WTC11 (cell line): ENCODE measurements around the gene ARHGEF37. TPM values are rescaled to one million over a fixed set of nuclear protein-coding genes. Genes with fewer than 3 reads are reported as not detected.

Source experiments
- ATAC-seq: fragments of 200-7000 bp; cut with Tn5 transposase; 2 replicates; pipeline ENCODE4 v1.10.0; 2021; ENCODE audit warnings: mild to moderate bottlenecking, moderate library complexity
- CTCF ChIA-PET: fragments of 300-600 bp; sonication (Branson Sonifier 250); formaldehyde crosslinking; loops from one replicate; lab custom pipeline; 2021; ENCODE audit warnings: antibody characterized with exemption; lab: Charles Lee
- POLR2A ChIA-PET: fragments of 350-600 bp; sonication (Branson Sonifier 250); formaldehyde crosslinking; loops from one replicate; lab custom pipeline; 2021; ENCODE audit warnings: antibody characterized with exemption; lab: Charles Lee
- DNase-seq: peaks from one replicate; pipeline ENCODE4 v3.0.0; 2021; ENCODE audit warnings: low spot score
- H3K27ac Mint-ChIP-seq: 2 replicates; pipeline ENCODE4 v1.8.0; 2021; ENCODE audit warnings: mixed read lengths
- H3K27me3 Mint-ChIP-seq: 2 replicates; pipeline ENCODE4 v1.8.0; 2021; ENCODE audit warnings: low read depth, mild to moderate bottlenecking, moderate library complexity, mixed read lengths
- H3K36me3 Mint-ChIP-seq: 2 replicates; pipeline ENCODE4 v1.8.0; 2021; ENCODE audit warnings: mixed read lengths
- H3K4me1 Mint-ChIP-seq: 2 replicates; pipeline ENCODE4 v1.8.0; 2022; ENCODE audit warnings: mixed read lengths
- H3K4me3 Mint-ChIP-seq: 2 replicates; pipeline ENCODE4 v1.8.0; 2021; ENCODE audit warnings: mild to moderate bottlenecking, moderate library complexity, mixed read lengths
- H3K9me3 Mint-ChIP-seq: 2 replicates; pipeline ENCODE4 v1.8.0; 2021; ENCODE audit warnings: mixed read lengths
- ATF1 ChIP-seq: sonication (generic); formaldehyde crosslinking; IDR thresholded peaks from 2 replicates; pipeline ENCODE4 v1.8.1; 2023; ENCODE audit warnings: mild to moderate bottlenecking, moderate library complexity, missing genetic modification reagents
- ATF2 ChIP-seq: sonication (generic); formaldehyde crosslinking; IDR thresholded peaks from 2 replicates; pipeline ENCODE4 v1.8.1; 2022; ENCODE audit warnings: low read depth, missing genetic modification reagents, borderline replicate concordance
- CDX4 ChIP-seq: fragments of 250-450 bp; sonication (Bioruptor Pico); IDR thresholded peaks from 2 replicates; pipeline ENCODE4 v1.9.0; 2021; ENCODE audit warnings: moderate library complexity, mild to moderate bottlenecking, inconsistent platforms, borderline replicate concordance
- CREB1 ChIP-seq: sonication (generic); formaldehyde crosslinking; IDR thresholded peaks from 2 replicates; pipeline ENCODE4 v1.8.0; 2023; ENCODE audit warnings: mild to moderate bottlenecking, missing genetic modification reagents
- ETV6 ChIP-seq: sonication (generic); formaldehyde crosslinking; IDR thresholded peaks from 2 replicates; pipeline ENCODE4 v1.8.1; 2022; ENCODE audit warnings: mild to moderate bottlenecking, missing genetic modification reagents
- FOXK1 ChIP-seq: sonication (generic); formaldehyde crosslinking; IDR thresholded peaks from 2 replicates; pipeline ENCODE4 v1.8.0; 2022; ENCODE audit warnings: mild to moderate bottlenecking, moderate library complexity, missing genetic modification reagents
- HMGA2 ChIP-seq: fragments of 250-450 bp; sonication (Bioruptor Pico); IDR thresholded peaks from 2 replicates; pipeline ENCODE4 v1.4.0; 2021; ENCODE audit warnings: mild to moderate bottlenecking, moderate library complexity
- JAZF1 ChIP-seq: fragments of 250-450 bp; sonication (Bioruptor Pico); IDR thresholded peaks from 2 replicates; pipeline ENCODE4 v1.9.0; 2021; ENCODE audit warnings: moderate library complexity, mild to moderate bottlenecking, inconsistent platforms
- KAT7 ChIP-seq: sonication (generic); formaldehyde crosslinking; IDR thresholded peaks from 2 replicates; pipeline ENCODE4 v1.8.1; 2023; ENCODE audit warnings: missing genetic modification reagents, mild to moderate bottlenecking, borderline replicate concordance
- MXD4 ChIP-seq: fragments of 250-450 bp; sonication (Bioruptor Pico); IDR thresholded peaks from 2 replicates; pipeline ENCODE4 v1.8.0; 2021; ENCODE audit warnings: mild to moderate bottlenecking, moderate library complexity, borderline replicate concordance
- NFYB ChIP-seq: sonication (generic); formaldehyde crosslinking; conservative IDR thresholded peaks from 2 replicates; pipeline ENCODE4 v1.8.0; 2022; ENCODE audit warnings: low read depth, missing genetic modification reagents
- NR1H2 ChIP-seq: sonication (generic); formaldehyde crosslinking; IDR thresholded peaks from 2 replicates; pipeline ENCODE4 v1.9.0; 2021; ENCODE audit warnings: mild to moderate bottlenecking, moderate library complexity, missing genetic modification reagents
- PREB ChIP-seq: sonication (generic); formaldehyde crosslinking; IDR thresholded peaks from 2 replicates; pipeline ENCODE4 v1.8.1; 2022; ENCODE audit warnings: mild to moderate bottlenecking, missing genetic modification reagents, moderate library complexity, borderline replicate concordance
- PRRX2 ChIP-seq: fragments of 250-450 bp; sonication (Bioruptor Pico); IDR thresholded peaks from 2 replicates; pipeline ENCODE4 v1.8.0; 2021; ENCODE audit warnings: mild to moderate bottlenecking
- RELA ChIP-seq: sonication (generic); formaldehyde crosslinking; IDR thresholded peaks from 2 replicates; pipeline ENCODE4 v1.8.1; 2022; ENCODE audit warnings: missing genetic modification reagents, mild to moderate bottlenecking, borderline replicate concordance
- SP1 ChIP-seq: sonication (generic); formaldehyde crosslinking; conservative IDR thresholded peaks from 2 replicates; pipeline ENCODE4 v1.8.1; 2022; ENCODE audit warnings: missing genetic modification reagents
- TP53 ChIP-seq: sonication (generic); formaldehyde crosslinking; IDR thresholded peaks from 2 replicates; pipeline ENCODE4 v1.8.1; 2023; ENCODE audit warnings: mild to moderate bottlenecking, missing genetic modification reagents
- ZNF138 ChIP-seq: sonication (generic); formaldehyde crosslinking; conservative IDR thresholded peaks from 2 replicates; pipeline ENCODE4 v1.8.1; 2022; ENCODE audit warnings: mild to moderate bottlenecking, moderate library complexity, missing genetic modification reagents
- ZNF425 ChIP-seq: fragments of 250-450 bp; sonication (Bioruptor Pico); conservative IDR thresholded peaks from 2 replicates; pipeline ENCODE4 v1.9.0; 2021; ENCODE audit warnings: mild to moderate bottlenecking
- ZNF532 ChIP-seq: fragments of 250-450 bp; sonication (Bioruptor Pico); IDR thresholded peaks from 2 replicates; pipeline ENCODE4 v1.9.0; 2021; ENCODE audit warnings: mild to moderate bottlenecking, borderline replicate concordance
- ZNF671 ChIP-seq: fragments of 250-450 bp; sonication (Bioruptor Pico); IDR thresholded peaks from 2 replicates; pipeline ENCODE4 v1.8.0; 2021; ENCODE audit warnings: mild to moderate bottlenecking
- ZSCAN18 ChIP-seq: fragments of 250-450 bp; sonication (Bioruptor Pico); IDR thresholded peaks from 2 replicates; pipeline ENCODE4 v2.1.2; 2022; ENCODE audit warnings: mild to moderate bottlenecking, moderate library complexity
- total RNA-seq: library from RNA; stranded (reverse); gene quantifications from 3 replicates; pipeline ENCODE4 v1.2.3, GENCODE V29; 2021

The ARHGEF37 gene
- total RNA-seq, 1 experiment from 2014 or later: 1.1 TPM

GRCh38 chr5:149643781-149644180 lies 62.5 kb downstream of the ARHGEF37 start (continued):
- TF ChIP-seq ZSCAN18 (no peak), ZNF532 (CRISPR knock-in tag) (no peak), ZNF425 (CRISPR knock-in tag) (no peak), TP53 (CRISPR knock-in tag) (no peak), SP1 (no peak), ATF1 (CRISPR knock-in tag) (no peak)
- TF ChIP-seq, all 79 proteins: peak for 0

GRCh38 chr5:149644629-149645028 lies 63.3 kb downstream of the ARHGEF37 start:
- CTCF ChIA-PET: interaction anchor here (0.6 to 2.9 kb wide), 4 partner anchors 8 to 346 kb away, joined by 3 to 12 read pairs (median 6); no protein-coding TSS in a partner anchor
- DNase-seq: no peak
- Mint-ChIP-seq H3K4me3 (no peak overlapping the region), H3K27me3 (no peaks in the 10 kb centered on the region), H3K36me3 (no peaks in the 10 kb centered on the region), H3K4me1 (peaks cover 4% of the 10 kb centered on the region; the same call in 1 of the 2 replicates), H3K27ac (no peak overlapping the region), H3K9me3 (no peaks in the 10 kb centered on the region)
- no peak for TF ChIP-seq PRRX2 (CRISPR knock-in tag)
- TF ChIP-seq JAZF1 (CRISPR knock-in tag): no peak
- no peak for TF ChIP-seq ATF2
- TF ChIP-seq ZNF671 (CRISPR knock-in tag): no peak
- TF ChIP-seq HMGA2: no peak
- no peak for TF ChIP-seq KAT7 (CRISPR knock-in tag)
- TF ChIP-seq CREB1 (CRISPR knock-in tag): no peak
- ATAC-seq: no peak
- POLR2A ChIA-PET: no interaction called here

GRCh38 chr5:149645236-149645635 lies 63.9 kb downstream of the ARHGEF37 start:
- CTCF ChIA-PET: interaction anchor here (1.1 to 2.9 kb wide), 3 partner anchors 9 to 189 kb away, joined by 5 to 12 read pairs (median 7); no protein-coding TSS in a partner anchor
- no peaks in the 10 kb centered on the region for H3K9me3 Mint-ChIP-seq
- DNase-seq (no peak), ATAC-seq (no peak)
- no peak overlapping the region for H3K27ac Mint-ChIP-seq
- POLR2A ChIA-PET: no interaction called here
- H3K36me3 Mint-ChIP-seq: no peaks in the 10 kb centered on the region
- H3K27me3 Mint-ChIP-seq: no peaks in the 10 kb centered on the region
- no peak overlapping the region for H3K4me3 Mint-ChIP-seq
- peaks cover 4% of the 10 kb centered on the region; the same call in 1 of the 2 replicates for H3K4me1 Mint-ChIP-seq
- TF ChIP-seq PREB (CRISPR knock-in tag) (no peak), MXD4 (CRISPR knock-in tag) (no peak), FOXK1 (CRISPR knock-in tag) (no peak), ZNF138 (no peak), CDX4 (no peak), PRRX2 (CRISPR knock-in tag) (no peak), ETV6 (CRISPR knock-in tag) (no peak), NFYB (CRISPR knock-in tag) (no peak), NR1H2 (CRISPR knock-in tag) (no peak), ZSCAN18 (no peak), RELA (CRISPR knock-in tag) (no peak)
